ENCODE measurements around the gene HPSE2.

GRCh38 chr10:99203310-99203709 is 32.3 kb downstream of the HPSE2 start:
- TF ChIP-seq CTCF (IDR thresholded peaks at IDR 0.05) (no peak), POLR2A (IDR thresholded peaks at IDR 0.05) (no peak)
